ENCODE results near the gene SLC52A3.

The SLC52A3 gene

GRCh38 chr20:753897-754635, 14.2 kb downstream of the SLC52A3 start:
- Histone ChIP-seq H3K9me3 (ENCODE audit: control insufficient read depth in 5 of 5, low read length in 5 of 5) (no peaks in the 10 kb centered on the region), H3K27ac (ENCODE audit: low read depth, low read length) (no peak overlapping the region), H3K4me3 (ENCODE audit: low read depth in 1 of 5, low read length in 5 of 5) (no peak overlapping the region), H3K27me3 (ENCODE audit: control insufficient read depth in 5 of 5, insufficient read depth in 4 of 5, low read length in 5 of 5) (peaks cover 0 to 10% (median 3%) of the 10 kb centered on the region in 5 donors), H3K36me3 (ENCODE audit: control insufficient read depth in 5 of 5, insufficient read depth in 5 of 5, low read length in 5 of 5) (no peaks in the 10 kb centered on the region), H3K4me1 (ENCODE audit: control insufficient read depth in 5 of 5, insufficient read depth in 5 of 5, low read length in 5 of 5) (peaks cover 0 to 6% (median 3%) of the 10 kb centered on the region in 5 donors), H3K9ac (ENCODE audit: low read length in 5 of 5) (no peak overlapping the region)

GRCh38 chr20:753136-753535, 15.2 kb downstream of the SLC52A3 start:
- no peak overlapping the region for H3K27ac ChIP-seq (ENCODE audit: low read depth, low read length)

GRCh38 chr20:752291-752690, 16.0 kb downstream of the SLC52A3 start:
- Histone ChIP-seq H3K36me3 (ENCODE audit: control insufficient read depth in 5 of 5, insufficient read depth in 5 of 5, low read length in 5 of 5) (no peaks in the 10 kb centered on the region), H3K9ac (ENCODE audit: low read length in 5 of 5) (no peak overlapping the region), H3K27ac (ENCODE audit: low read depth, low read length) (no peak overlapping the region), H3K4me1 (ENCODE audit: control insufficient read depth in 5 of 5, insufficient read depth in 5 of 5, low read length in 5 of 5) (peaks cover 0 to 3% (median under 1%) of the 10 kb centered on the region in 5 donors), H3K27me3 (ENCODE audit: control insufficient read depth in 5 of 5, insufficient read depth in 4 of 5, low read length in 5 of 5) (peaks cover 0 to 9% (median under 1%) of the 10 kb centered on the region in 5 donors), H3K4me3 (ENCODE audit: low read depth in 1 of 5, low read length in 5 of 5) (no peak overlapping the region), H3K9me3 (ENCODE audit: control insufficient read depth in 5 of 5, low read length in 5 of 5) (no peaks in the 10 kb centered on the region)

More at GRCh38 chr20:753136-753535, 15.2 kb downstream of the SLC52A3 start:
- Histone ChIP-seq H3K27me3 (ENCODE audit: control insufficient read depth in 5 of 5, insufficient read depth in 4 of 5, low read length in 5 of 5) (peaks cover 0 to 10% (median 3%) of the 10 kb centered on the region in 5 donors), H3K36me3 (ENCODE audit: control insufficient read depth in 5 of 5, insufficient read depth in 5 of 5, low read length in 5 of 5) (no peaks in the 10 kb centered on the region), H3K9me3 (ENCODE audit: control insufficient read depth in 5 of 5, low read length in 5 of 5) (no peaks in the 10 kb centered on the region), H3K4me3 (ENCODE audit: low read depth in 1 of 5, low read length in 5 of 5) (no peak overlapping the region), H3K9ac (ENCODE audit: low read length in 5 of 5) (no peak overlapping the region), H3K4me1 (ENCODE audit: control insufficient read depth in 5 of 5, insufficient read depth in 5 of 5, low read length in 5 of 5) (peaks cover 0 to 6% (median 3%) of the 10 kb centered on the region in 5 donors)

GRCh38 chr20:751761-752160, 16.5 kb downstream of the SLC52A3 start:
- H3K27me3 ChIP-seq (ENCODE audit: control insufficient read depth in 5 of 5, insufficient read depth in 4 of 5, low read length in 5 of 5) = peaks cover 0 to 7% (median 0%) of the 10 kb centered on the region in 5 donors
- H3K4me1 ChIP-seq (ENCODE audit: control insufficient read depth in 5 of 5, insufficient read depth in 5 of 5, low read length in 5 of 5) = peaks cover 0 to 3% (median 0%) of the 10 kb centered on the region in 5 donors
- H3K9me3 ChIP-seq (ENCODE audit: control insufficient read depth in 5 of 5, low read length in 5 of 5) = no peaks in the 10 kb centered on the region
- H3K9ac ChIP-seq (ENCODE audit: low read length in 5 of 5) = no peak overlapping the region
- H3K27ac ChIP-seq (ENCODE audit: low read depth, low read length) = no peak overlapping the region
- H3K4me3 ChIP-seq (ENCODE audit: low read depth in 1 of 5, low read length in 5 of 5) = no peak overlapping the region
- H3K36me3 ChIP-seq (ENCODE audit: control insufficient read depth in 5 of 5, insufficient read depth in 5 of 5, low read length in 5 of 5) = no peaks in the 10 kb centered on the region

- Histone ChIP-seq H3K36me3 (ENCODE audit: control insufficient read depth in 5 of 5, insufficient read depth in 5 of 5, low read length in 5 of 5) (no peaks in the 10 kb centered on the region), H3K4me3 (ENCODE audit: low read depth in 1 of 5, low read length in 5 of 5) (no peak overlapping the region), H3K9me3 (ENCODE audit: control insufficient read depth in 5 of 5, low read length in 5 of 5) (peaks cover 0 to 3% (median 2%) of the 10 kb centered on the region in 5 donors), H3K27ac (ENCODE audit: low read depth, low read length) (no peak overlapping the region), H3K9ac (ENCODE audit: low read length in 5 of 5) (no peak overlapping the region), H3K4me1 (ENCODE audit: control insufficient read depth in 5 of 5, insufficient read depth in 5 of 5, low read length in 5 of 5) (peaks cover 0 to 3% (median 0%) of the 10 kb centered on the region in 5 donors), H3K27me3 (ENCODE audit: control insufficient read depth in 5 of 5, insufficient read depth in 4 of 5, low read length in 5 of 5) (peaks cover 0 to 7% (median 0%) of the 10 kb centered on the region in 5 donors)
These were observed 17.5 kb downstream of the SLC52A3 start for GRCh38 chr20:750801-751200.

- no peak overlapping the region for H3K4me3 ChIP-seq (ENCODE audit: low read depth in 1 of 5, low read length in 5 of 5)
- H3K27ac ChIP-seq (ENCODE audit: low read depth, low read length) = no peak overlapping the region
- H3K9me3 ChIP-seq (ENCODE audit: control insufficient read depth in 5 of 5, low read length in 5 of 5) = peaks cover 0 to 14% (median 10%) of the 10 kb centered on the region in 5 donors
- no peaks in the 10 kb centered on the region for H3K36me3 ChIP-seq (ENCODE audit: control insufficient read depth in 5 of 5, insufficient read depth in 5 of 5, low read length in 5 of 5)
- H3K9ac ChIP-seq (ENCODE audit: low read length in 5 of 5) = no peak overlapping the region
- no peaks in the 10 kb centered on the region for H3K4me1 ChIP-seq (ENCODE audit: control insufficient read depth in 5 of 5, insufficient read depth in 5 of 5, low read length in 5 of 5)
- H3K27me3 ChIP-seq (ENCODE audit: control insufficient read depth in 5 of 5, insufficient read depth in 4 of 5, low read length in 5 of 5) = peaks cover 5 to 14% (median 8%) of the 10 kb centered on the region in 5 donors
These were observed 22.5 kb downstream of the SLC52A3 start for GRCh38 chr20:745683-746301.

GRCh38 chr20:742156-742555, 26.1 kb downstream of the SLC52A3 start:
- Histone ChIP-seq H3K27me3 (ENCODE audit: control insufficient read depth in 5 of 5, insufficient read depth in 4 of 5, low read length in 5 of 5) (peaks cover 2 to 19% (median 8%) of the 10 kb centered on the region in 5 donors), H3K36me3 (ENCODE audit: control insufficient read depth in 5 of 5, insufficient read depth in 5 of 5, low read length in 5 of 5) (no peaks in the 10 kb centered on the region), H3K9me3 (ENCODE audit: control insufficient read depth in 5 of 5, low read length in 5 of 5) (peaks cover 0 to 14% (median 10%) of the 10 kb centered on the region in 5 donors), H3K4me1 (ENCODE audit: control insufficient read depth in 5 of 5, insufficient read depth in 5 of 5, low read length in 5 of 5) (peaks cover 0 to 2% (median 0%) of the 10 kb centered on the region in 5 donors), H3K27ac (ENCODE audit: low read depth, low read length) (no peak overlapping the region), H3K9ac (ENCODE audit: low read length in 5 of 5) (no peak overlapping the region), H3K4me3 (ENCODE audit: low read depth in 1 of 5, low read length in 5 of 5) (no peak overlapping the region)

- H3K4me1 ChIP-seq (ENCODE audit: control insufficient read depth in 5 of 5, insufficient read depth in 5 of 5, low read length in 5 of 5) = peaks cover 0 to 2% (median 0%) of the 10 kb centered on the region in 5 donors
- no peak overlapping the region for H3K9ac ChIP-seq (ENCODE audit: low read length in 5 of 5)
- no peak overlapping the region for H3K27ac ChIP-seq (ENCODE audit: low read depth, low read length)
- peaks cover 2 to 19% (median 8%) of the 10 kb centered on the region in 5 donors for H3K27me3 ChIP-seq (ENCODE audit: control insufficient read depth in 5 of 5, insufficient read depth in 4 of 5, low read length in 5 of 5)
- no peak overlapping the region for H3K4me3 ChIP-seq (ENCODE audit: low read depth in 1 of 5, low read length in 5 of 5)
- peaks cover 0 to 14% (median 10%) of the 10 kb centered on the region in 5 donors for H3K9me3 ChIP-seq (ENCODE audit: control insufficient read depth in 5 of 5, low read length in 5 of 5)
- H3K36me3 ChIP-seq (ENCODE audit: control insufficient read depth in 5 of 5, insufficient read depth in 5 of 5, low read length in 5 of 5) = no peaks in the 10 kb centered on the region
These were observed 26.7 kb downstream of the SLC52A3 start for GRCh38 chr20:741620-742019.

- Histone ChIP-seq H3K36me3 (ENCODE audit: control insufficient read depth in 5 of 5, insufficient read depth in 5 of 5, low read length in 5 of 5) (no peaks in the 10 kb centered on the region), H3K4me1 (ENCODE audit: control insufficient read depth in 5 of 5, insufficient read depth in 5 of 5, low read length in 5 of 5) (peaks cover 0 to 2% (median 0%) of the 10 kb centered on the region in 5 donors), H3K9me3 (ENCODE audit: control insufficient read depth in 5 of 5, low read length in 5 of 5) (peaks cover 0 to 9% (median 3%) of the 10 kb centered on the region in 5 donors), H3K4me3 (ENCODE audit: low read depth in 1 of 5, low read length in 5 of 5) (no peak overlapping the region), H3K9ac (ENCODE audit: low read length in 5 of 5) (no peak overlapping the region), H3K27me3 (ENCODE audit: control insufficient read depth in 5 of 5, insufficient read depth in 4 of 5, low read length in 5 of 5) (peaks cover 2 to 19% (median 8%) of the 10 kb centered on the region in 5 donors), H3K27ac (ENCODE audit: low read depth, low read length) (no peak overlapping the region)
These were observed 28.1 kb downstream of the SLC52A3 start for GRCh38 chr20:740162-740561.

GRCh38 chr20:739736-740135, 28.6 kb downstream of the SLC52A3 start:
- Histone ChIP-seq H3K36me3 (ENCODE audit: control insufficient read depth in 5 of 5, insufficient read depth in 5 of 5, low read length in 5 of 5) (no peaks in the 10 kb centered on the region), H3K4me3 (ENCODE audit: low read depth in 1 of 5, low read length in 5 of 5) (no peak overlapping the region), H3K4me1 (ENCODE audit: control insufficient read depth in 5 of 5, insufficient read depth in 5 of 5, low read length in 5 of 5) (peaks cover 0 to 2% (median 0%) of the 10 kb centered on the region in 5 donors), H3K27me3 (ENCODE audit: control insufficient read depth in 5 of 5, insufficient read depth in 4 of 5, low read length in 5 of 5) (peaks cover 2 to 19% (median 8%) of the 10 kb centered on the region in 5 donors), H3K9ac (ENCODE audit: low read length in 5 of 5) (no peak overlapping the region), H3K9me3 (ENCODE audit: control insufficient read depth in 5 of 5, low read length in 5 of 5) (peaks cover 0 to 4% (median 1%) of the 10 kb centered on the region in 5 donors), H3K27ac (ENCODE audit: low read depth, low read length) (no peak overlapping the region)

All from subcutaneous abdominal adipose tissue (tissue), 5 donors.